Measurements from ENCODE around the gene FOXA3. TPM values are rescaled to one million over a fixed set of nuclear protein-coding genes. Genes with fewer than 3 reads are reported as not detected.
A peak's percentile ranks its signal among the peaks of the same experiment; 100 is the strongest.

The FOXA3 gene
- polyA plus RNA-seq, 2 of the 4 experiments (the other 2 are of a cell fraction): 1.6 to 5.3 TPM

- TF ChIP-seq HES2 (IDR thresholded peaks at IDR 0.05): no peak
Measured at GRCh38 chr19:45881082-45881908, 17.2 kb downstream of the FOXA3 start (continued).

- Histone ChIP-seq H3K4me1 (peaks cover 39% of the 10 kb centered on the region), H3K4me3 (peak overlapping the region; percentile 70), H3K4me2 (peak overlapping the region; percentile 100), H3K9me3 (no peaks in the 10 kb centered on the region), H3K27ac (peak overlapping the region; percentile 95)
- ChIA-PET CTCF (interaction anchor here (0.6 to 12.8 kb wide), 32 partner anchors 8 to 387 kb away, joined by 3 to 315 read pairs (median 5); partner anchors contain the start of genes CCDC61, DMPK, FOXA3 and MYPOP), POLR2A (interaction anchor here (0.6 to 1.8 kb wide), 9 partner anchors 11 to 159 kb away, joined by 3 to 11 read pairs (median 4); partner anchors contain the start of genes FOXA3, SIX5 and SYMPK)
- no peak for ATAC-seq
- DNase-seq (ENCODE audit: low read depth in 1 of 2, low spot score in 1 of 2): no peak
- FAIRE-seq: no peak
- WGBS (ENCODE audit: missing lambda C conversion rate): 9% methylated on average over 3 of the region's 4 CpGs
- TF ChIP-seq BHLHE40 (IDR thresholded peaks at IDR 0.05; ENCODE audit: low read depth, low read length) (no peak), KDM1A (IDR thresholded peaks at IDR 0.05; ENCODE audit: low read depth) (no peak), FOSB (CRISPR knock-in tag; IDR thresholded peaks at IDR 0.05) (no peak), JUNB (IDR thresholded peaks at IDR 0.05) (no peak), HOXB13 (CRISPR knock-in tag; IDR thresholded peaks at IDR 0.05; ENCODE audit: low read depth) (no peak), REST (IDR thresholded peaks at IDR 0.05) (no peak), NPAS2 (CRISPR knock-in tag; IDR thresholded peaks at IDR 0.05; ENCODE audit: borderline replicate concordance) (no peak), NR3C1 (IDR thresholded peaks at IDR 0.05) (no peak), EHMT2 (IDR thresholded peaks at IDR 0.05; ENCODE audit: low read depth) (no peak), CHD2 (IDR thresholded peaks at IDR 0.05; ENCODE audit: low read length, partially characterized antibody) (no peak), CHD4 (IDR thresholded peaks at IDR 0.05; ENCODE audit: borderline replicate concordance) (no peak), ZSCAN20 (CRISPR knock-in tag; IDR thresholded peaks at IDR 0.05) (no peak)
Measured at GRCh38 chr19:45881909-45882528, 17.9 kb downstream of the FOXA3 start.

- peak; percentile 95 to 97 for DNase-seq (ENCODE audit: low read depth in 1 of 2, low spot score in 1 of 2)
- H3K27ac ChIP-seq: peak overlapping the region; percentile 95
- H3K4me3 ChIP-seq: peak overlapping the region; percentile 70
- ChIA-PET CTCF (interaction anchor here (0.6 to 12.8 kb wide), 41 partner anchors 9 to 386 kb away, joined by 3 to 315 read pairs (median 5); partner anchors contain the start of genes CCDC61, DMPK, FOXA3 and MYPOP), POLR2A (interaction anchor here (0.6 to 1.8 kb wide), 8 partner anchors 10 to 158 kb away, joined by 3 to 11 read pairs (median 4); partner anchors contain the start of genes FOXA3, SIX5 and SYMPK)
- H3K4me1 ChIP-seq: peaks cover 45% of the 10 kb centered on the region
- H3K4me2 ChIP-seq: peak overlapping the region; percentile 100
- 4% methylated on average over 38 of the region's 47 CpGs for WGBS (ENCODE audit: missing lambda C conversion rate)
- ATAC-seq: peak; percentile 28 to 57
- H3K9me3 ChIP-seq: no peaks in the 10 kb centered on the region
- FAIRE-seq: peak; percentile 98
- peak; percentile 90 for TF ChIP-seq MAX (IDR thresholded peaks at IDR 0.05)
- TF ChIP-seq HOXB5 (CRISPR knock-in tag; IDR thresholded peaks at IDR 0.05): peak; percentile 78; the same call in 1 of the 2 replicates
- TF ChIP-seq JUN (IDR thresholded peaks at IDR 0.05): peak; percentile 71 to 89
- peak; percentile 93 for TF ChIP-seq ESRRA (IDR thresholded peaks at IDR 0.05; ENCODE audit: borderline replicate concordance, low read length)
- peak; percentile 78; the same call in 1 of the 2 replicates for TF ChIP-seq HMGXB4 (CRISPR knock-in tag; IDR thresholded peaks at IDR 0.05; ENCODE audit: borderline replicate concordance)
- peak; percentile 43 for TF ChIP-seq MYC (IDR thresholded peaks at IDR 0.05; ENCODE audit: borderline replicate concordance, low read length)
- TF ChIP-seq FOSB (CRISPR knock-in tag; IDR thresholded peaks at IDR 0.05): peak; percentile 82; the same call in 1 of the 2 replicates
- no peak for TF ChIP-seq HEYL (CRISPR knock-in tag; IDR thresholded peaks at IDR 0.05)
- peak; percentile 61 for TF ChIP-seq POLR2A (IDR thresholded peaks at IDR 0.05; ENCODE audit: low read length)
- no peak for TF ChIP-seq ZFP36 (IDR thresholded peaks at IDR 0.05; ENCODE audit: borderline replicate concordance, partially characterized antibody)
- peak; percentile 100 for TF ChIP-seq CTCF (IDR thresholded peaks at IDR 0.05)
Measured at GRCh38 chr19:45882652-45883585, 18.8 kb downstream of the FOXA3 start.
